Hepatocyte (in vitro differentiated cells): ENCODE data around the gene PLD5. TPM values are rescaled to one million over a fixed set of nuclear protein-coding genes. Genes with fewer than 3 reads are reported as not detected.

Experiments used
- DNase-seq: peaks from one replicate; pipeline ENCODE4 v3.0.0-alpha.2; 2016; ENCODE audit warnings: low spot score
- H2AFZ ChIP-seq: fragments of 200-600 bp; sonication (generic); 2 replicates; pipeline ENCODE4 v1.6.0; 2016; ENCODE audit warnings: antibody characterized with exemption, mild to moderate bottlenecking
- H3K27ac ChIP-seq: fragments of 200-600 bp; sonication (generic); 2 replicates; pipeline ENCODE4 v1.5.1; 2016; ENCODE audit warnings: mild to moderate bottlenecking
- H3K27me3 ChIP-seq: fragments of 200-600 bp; sonication (generic); 2 replicates; pipeline ENCODE4 v1.6.1; 2016
- H3K36me3 ChIP-seq: fragments of 200-600 bp; sonication (generic); replicated peaks from 2 replicates; pipeline ENCODE4 v1.5.1; 2016; ENCODE audit warnings: low read depth; ENCODE audit not compliant: insufficient read depth
- H3K4me1 ChIP-seq: fragments of 200-600 bp; sonication (generic); 2 replicates; pipeline ENCODE4 v1.5.1; 2016; ENCODE audit warnings: mild to moderate bottlenecking, moderate library complexity; ENCODE audit not compliant: insufficient read depth
- H3K4me2 ChIP-seq: fragments of 200-600 bp; sonication (generic); 2 replicates; pipeline ENCODE4 v1.6.0; 2016
- H3K4me3 ChIP-seq: fragments of 200-600 bp; sonication (generic); 2 replicates; pipeline ENCODE4 v1.5.1; 2016; ENCODE audit warnings: mild to moderate bottlenecking
- H3K79me2 ChIP-seq: fragments of 200-600 bp; sonication (generic); 2 replicates; pipeline ENCODE4 v1.6.0; 2017; ENCODE audit warnings: mild to moderate bottlenecking
- H3K9me2 ChIP-seq: fragments of 200-600 bp; sonication (generic); replicated peaks from 2 replicates; pipeline ENCODE4 v1.6.0; 2017; ENCODE audit warnings: mild to moderate bottlenecking; ENCODE audit not compliant: insufficient read depth
- H3K9me3 ChIP-seq: fragments of 200-600 bp; sonication (generic); 2 replicates; pipeline ENCODE4 v1.5.1; 2016; ENCODE audit warnings: low read depth, mild to moderate bottlenecking
- H4K20me1 ChIP-seq: fragments of 200-600 bp; sonication (generic); 2 replicates; pipeline ENCODE4 v1.6.0; 2016; ENCODE audit warnings: mild to moderate bottlenecking; ENCODE audit not compliant: insufficient read depth, poor library complexity, severe bottlenecking
- EZH2 ChIP-seq: fragments of 200-600 bp; sonication (generic); IDR thresholded peaks from 2 replicates; pipeline ENCODE4 v1.6.1; 2016; ENCODE audit warnings: antibody characterized with exemption, mild to moderate bottlenecking, borderline replicate concordance
- EZH2phosphoT487 ChIP-seq: fragments of 200-600 bp; sonication (generic); IDR thresholded peaks from one replicate; pipeline ENCODE4 v1.6.1; 2018; ENCODE audit warnings: antibody characterized with exemption, mild to moderate bottlenecking, low read depth, moderate library complexity; ENCODE audit not compliant: unreplicated experiment, severe bottlenecking
- WGBS: methylation state at CpG from one replicate; pipeline ENCODE4 v1.1.6; 2016; ENCODE audit warnings: low lambda C conversion rate; ENCODE audit errors: missing lambda C conversion rate; 5-methylcytosine and 5-hydroxymethylcytosine counted together
- polyA plus RNA-seq: library from polyadenylated mRNA; unstranded; fragments of >200 nt; fragmentation: Nextera tagmentation; extraction: Ambion mirVana; gene quantifications from 2 replicates; pipeline ENCODE4 v1.2.1, GENCODE V29; 2016
- total RNA-seq: library from RNA; depleted of rRNA; stranded (reverse); fragments of >200 nt; gene quantifications from 2 replicates; pipeline ENCODE4 v1.2.3, GENCODE V29; 2014
- TF ChIP-seq, protein P1 (sequence below): fragments of 200-600 bp; sonication (generic); IDR thresholded peaks from 2 replicates; pipeline ENCODE4 v1.5.1; 2016; ENCODE audit warnings: antibody characterized with exemption, mild to moderate bottlenecking; ENCODE audit not compliant: poor library complexity

The PLD5 gene
- total and polyA plus RNA-seq, 2 experiments from 2014 or later, result 0.33 to 0.58 TPM

GRCh38 chr1:242506724-242507123, 17.8 kb downstream of the PLD5 start:
- Histone ChIP-seq H3K4me2 (no peak overlapping the region), H2AFZ (no peak overlapping the region), H3K36me3 (no peaks in the 10 kb centered on the region), H3K79me2 (no peaks in the 10 kb centered on the region), H3K4me1 (no peaks in the 10 kb centered on the region), H3K27ac (no peak overlapping the region), H3K9me3 (no peaks in the 10 kb centered on the region), H3K4me3 (no peak overlapping the region), H3K27me3 (no peaks in the 10 kb centered on the region), H3K9me2 (no peaks in the 10 kb centered on the region), H4K20me1 (no peaks in the 10 kb centered on the region)
- WGBS, result 91% methylated on average over 12 of the region's 12 CpGs
- TF ChIP-seq EZH2phosphoT487, result no peak
- TF ChIP-seq EZH2, result no peak
- TF ChIP-seq, protein P1, sequence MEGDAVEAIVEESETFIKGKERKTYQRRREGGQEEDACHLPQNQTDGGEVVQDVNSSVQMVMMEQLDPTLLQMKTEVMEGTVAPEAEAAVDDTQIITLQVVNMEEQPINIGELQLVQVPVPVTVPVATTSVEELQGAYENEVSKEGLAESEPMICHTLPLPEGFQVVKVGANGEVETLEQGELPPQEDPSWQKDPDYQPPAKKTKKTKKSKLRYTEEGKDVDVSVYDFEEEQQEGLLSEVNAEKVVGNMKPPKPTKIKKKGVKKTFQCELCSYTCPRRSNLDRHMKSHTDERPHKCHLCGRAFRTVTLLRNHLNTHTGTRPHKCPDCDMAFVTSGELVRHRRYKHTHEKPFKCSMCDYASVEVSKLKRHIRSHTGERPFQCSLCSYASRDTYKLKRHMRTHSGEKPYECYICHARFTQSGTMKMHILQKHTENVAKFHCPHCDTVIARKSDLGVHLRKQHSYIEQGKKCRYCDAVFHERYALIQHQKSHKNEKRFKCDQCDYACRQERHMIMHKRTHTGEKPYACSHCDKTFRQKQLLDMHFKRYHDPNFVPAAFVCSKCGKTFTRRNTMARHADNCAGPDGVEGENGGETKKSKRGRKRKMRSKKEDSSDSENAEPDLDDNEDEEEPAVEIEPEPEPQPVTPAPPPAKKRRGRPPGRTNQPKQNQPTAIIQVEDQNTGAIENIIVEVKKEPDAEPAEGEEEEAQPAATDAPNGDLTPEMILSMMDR, result no peak
- no peak for DNase-seq

GRCh38 chr1:242489545-242489944, 35.0 kb downstream of the PLD5 start:
- Histone ChIP-seq H3K4me2 (no peak overlapping the region), H3K36me3 (no peaks in the 10 kb centered on the region), H3K4me3 (no peak overlapping the region), H3K4me1 (no peaks in the 10 kb centered on the region), H3K9me3 (no peaks in the 10 kb centered on the region), H4K20me1 (no peaks in the 10 kb centered on the region), H2AFZ (no peak overlapping the region), H3K79me2 (no peaks in the 10 kb centered on the region), H3K27ac (no peak overlapping the region), H3K27me3 (no peaks in the 10 kb centered on the region), H3K9me2 (no peaks in the 10 kb centered on the region)
- 73% methylated on average over 3 of the region's 3 CpGs for WGBS
- DNase-seq, result no peak
- TF ChIP-seq, protein P1, result no peak
- TF ChIP-seq EZH2phosphoT487 (no peak), EZH2 (no peak)

DNA sequence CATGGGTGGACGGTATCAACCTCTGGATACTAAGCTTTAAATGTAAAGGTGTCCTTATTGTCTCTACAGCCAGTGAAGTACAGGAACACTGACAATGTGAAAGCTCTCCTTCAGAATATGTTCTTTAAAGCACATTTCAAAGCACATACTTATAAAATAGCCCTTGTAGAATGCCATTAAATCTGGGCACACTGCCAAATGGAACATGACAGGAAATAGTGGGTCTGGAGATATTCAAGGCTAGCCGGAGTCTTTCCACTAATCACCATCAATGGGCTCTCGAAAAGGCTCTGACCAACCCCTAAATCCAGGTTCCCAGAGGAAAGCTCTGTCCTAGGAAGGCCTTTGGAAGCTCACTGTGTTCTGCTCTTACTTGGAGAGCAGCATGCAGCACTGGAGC, 46.6 kb downstream of the PLD5 start:
- H3K27ac ChIP-seq, result no peak overlapping the region
- TF ChIP-seq, protein P1, result no peak
- no peak for TF ChIP-seq EZH2phosphoT487
- H3K4me1 ChIP-seq, result no peaks in the 10 kb centered on the region
- no peaks in the 10 kb centered on the region for H3K9me3 ChIP-seq
- H3K4me2 ChIP-seq, result no peak overlapping the region
- no peak overlapping the region for H3K4me3 ChIP-seq
- H3K27me3 ChIP-seq, result no peaks in the 10 kb centered on the region
- H3K79me2 ChIP-seq, result no peaks in the 10 kb centered on the region
- H4K20me1 ChIP-seq, result no peaks in the 10 kb centered on the region
- no peaks in the 10 kb centered on the region for H3K36me3 ChIP-seq
- H3K9me2 ChIP-seq, result no peaks in the 10 kb centered on the region
- DNase-seq, result peak; percentile 16
- 62% methylated on average over 3 of the region's 3 CpGs for WGBS
- H2AFZ ChIP-seq, result no peak overlapping the region

DNA sequence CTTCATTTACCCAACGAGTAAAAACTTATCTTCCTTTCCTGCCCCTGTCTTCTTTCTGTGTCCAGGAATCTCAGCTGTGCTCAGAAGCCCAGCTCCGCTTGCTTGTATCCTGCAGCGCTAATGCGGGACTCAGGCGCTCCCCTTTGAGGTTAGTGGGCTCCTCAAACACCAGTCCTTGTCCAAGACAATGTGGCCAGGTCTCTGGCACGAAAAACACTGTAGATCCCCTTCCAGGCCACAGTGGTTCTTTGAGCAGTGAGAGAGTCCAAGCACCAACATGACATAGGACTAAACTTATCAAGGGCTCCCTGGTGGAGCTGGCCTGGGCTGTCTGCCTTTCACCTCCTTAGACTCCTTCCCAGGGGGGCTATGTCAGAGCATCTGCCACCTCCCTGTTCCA, 53.7 kb downstream of the PLD5 start:
- no peaks in the 10 kb centered on the region for H3K36me3 ChIP-seq
- no peaks in the 10 kb centered on the region for H3K79me2 ChIP-seq
- no peaks in the 10 kb centered on the region for H3K4me1 ChIP-seq
- H3K9me2 ChIP-seq, result no peaks in the 10 kb centered on the region
- no peak overlapping the region for H3K4me2 ChIP-seq
- H3K9me3 ChIP-seq, result no peaks in the 10 kb centered on the region
- no peaks in the 10 kb centered on the region for H4K20me1 ChIP-seq
- no peak overlapping the region for H3K4me3 ChIP-seq
- TF ChIP-seq EZH2, result no peak
- TF ChIP-seq, protein P1, result no peak
- no peak for TF ChIP-seq EZH2phosphoT487
- no peak overlapping the region for H3K27ac ChIP-seq
- no peaks in the 10 kb centered on the region for H3K27me3 ChIP-seq
- 89% methylated on average over 6 of the region's 6 CpGs for WGBS
- no peak overlapping the region for H2AFZ ChIP-seq
- DNase-seq, result no peak
